Prostate gland (tissue), 2 donors: ENCODE results near the gene ATRAID. TPM values are rescaled to one million over a fixed set of nuclear protein-coding genes. Genes with fewer than 3 reads are reported as not detected.

Source experiments
- DNase-seq: peaks from one replicate; pipeline ENCODE4 v3.0.0-alpha.2; 2019; ENCODE audit warnings: low spot score
- H3K27ac ChIP-seq, 2 donors: fragments of 200-600 bp; sonication (generic); 2 replicates each; pipeline ENCODE4 v1.5.1; 2017 to 2019
- H3K27me3 ChIP-seq: fragments of 200-600 bp; sonication (generic); replicated peaks from 2 replicates; pipeline ENCODE4 v1.5.1; 2019; ENCODE audit not compliant: insufficient read depth
- H3K36me3 ChIP-seq, 2 donors: fragments of 200-600 bp; sonication (generic); 1 replicate in 1 of 2; 2 replicates in 1 of 2; pipeline versions ENCODE4 v1.5.1 to v1.8.1; 2017 to 2019
- H3K4me1 ChIP-seq: fragments of 200-600 bp; sonication (generic); replicated peaks from 2 replicates; pipeline ENCODE4 v1.5.1; 2019
- H3K4me3 ChIP-seq, 2 donors: fragments of 200-600 bp; sonication (generic); 2 replicates each; pipeline ENCODE4 v1.5.1; 2017 to 2019
- H3K9me3 ChIP-seq: fragments of 200-600 bp; sonication (generic); 2 replicates; pipeline ENCODE4 v1.5.1; 2017
- CTCF ChIP-seq, 4 experiments: fragments of 200-600 bp in 2 of 4; fragments of 450-650 bp in 2 of 4; sonication (generic) in 2 of 4; IDR thresholded peaks; 1 replicate in 3 of 4; 2 replicates in 1 of 4; pipeline ENCODE4 v1.5.1; 2016 to 2019; ENCODE audit warnings: antibody characterized with exemption in 4 of 4, mild to moderate bottlenecking in 2 of 4, moderate library complexity in 2 of 4
- POLR2A ChIP-seq: fragments of 450-650 bp; IDR thresholded peaks from one replicate; pipeline ENCODE4 v1.6.1; 2016; ENCODE audit warnings: antibody characterized with exemption, mild to moderate bottlenecking
- POLR2AphosphoS5 ChIP-seq: sonication (generic); formaldehyde crosslinking; IDR thresholded peaks from one replicate; pipeline ENCODE4 v1.6.1; 2017; ENCODE audit warnings: antibody characterized with exemption
- WGBS: methylation state at CpG from one replicate; pipeline ENCODE4 v1.1.5; 2018; 5-methylcytosine and 5-hydroxymethylcytosine counted together
- intact Hi-C: fragments of 100-400 bp; cut with DNase I; formaldehyde crosslinking; loops from one replicate; pipeline ENCODE4 v1.14.2; 2022
- total RNA-seq, 2 donors: library from RNA; depleted of rRNA; stranded (reverse); fragments of >200 nt; gene quantifications; one replicate each; pipeline ENCODE4 v1.1.0, GENCODE V29; 2016

ATRAID gene
- total RNA-seq, 2 donors from 2014 or later: 217 to 222 TPM

- TF ChIP-seq CTCF (IDR thresholded peaks at IDR 0.05): no peak
- no peak for TF ChIP-seq POLR2A
- TF ChIP-seq POLR2AphosphoS5: no peak
- H3K9me3 ChIP-seq: no peaks in the 10 kb centered on the region
- no peak overlapping the region for H3K27ac ChIP-seq
- no peak overlapping the region for H3K4me3 ChIP-seq
- 87% methylated on average over 15 of the region's 16 CpGs for WGBS
- H3K27me3 ChIP-seq: no peaks in the 10 kb centered on the region
- peaks cover 10 to 22% of the 10 kb centered on the region in 2 donors for H3K36me3 ChIP-seq
- DNase-seq: no peak
- intact Hi-C loops: no loop called here
- H3K4me1 ChIP-seq: no peaks in the 10 kb centered on the region
Observed at GRCh38 chr2:27242614-27242951, 30.7 kb downstream of the ATRAID start.

- Histone ChIP-seq H3K4me1 (no peaks in the 10 kb centered on the region), H3K36me3 (peaks cover 10 to 14% of the 10 kb centered on the region in 2 donors), H3K27me3 (no peaks in the 10 kb centered on the region), H3K4me3 (no peak overlapping the region), H3K27ac (no peak overlapping the region), H3K9me3 (no peaks in the 10 kb centered on the region)
- 84% methylated on average over 19 of the region's 19 CpGs for WGBS
- no peak for DNase-seq
- no peak for TF ChIP-seq POLR2A
- TF ChIP-seq POLR2AphosphoS5: no peak
- TF ChIP-seq CTCF (IDR thresholded peaks at IDR 0.05): no peak
- intact Hi-C loops: no loop called here
Observed at GRCh38 chr2:27243391-27244130, 31.7 kb downstream of the ATRAID start.

- no peaks in the 10 kb centered on the region for H3K9me3 ChIP-seq
- no peak overlapping the region for H3K27ac ChIP-seq
- intact Hi-C loops: no loop called here
- whole genome bisulfite sequencing: 82% methylated on average over 10 of the region's 10 CpGs
- TF ChIP-seq CTCF (IDR thresholded peaks at IDR 0.05) (no peak), POLR2A (no peak), POLR2AphosphoS5 (no peak)
- H3K4me3 ChIP-seq: no peak overlapping the region
- H3K36me3 ChIP-seq: peaks cover 0 to 10% of the 10 kb centered on the region in 2 donors
- H3K27me3 ChIP-seq: no peaks in the 10 kb centered on the region
- no peak for DNase-seq
- H3K4me1 ChIP-seq: peaks cover 11% of the 10 kb centered on the region
Observed at GRCh38 chr2:27245116-27245515, 33.3 kb downstream of the ATRAID start.

- 79% methylated on average over 4 of the region's 4 CpGs for WGBS
- TF ChIP-seq POLR2A (no peak), POLR2AphosphoS5 (no peak), CTCF (IDR thresholded peaks at IDR 0.05) (no peak)
- Histone ChIP-seq H3K4me1 (peaks cover 11% of the 10 kb centered on the region), H3K27me3 (no peaks in the 10 kb centered on the region), H3K4me3 (no peak overlapping the region), H3K9me3 (no peaks in the 10 kb centered on the region), H3K36me3 (peaks cover 0 to 10% of the 10 kb centered on the region in 2 donors), H3K27ac (no peak overlapping the region)
- intact Hi-C loops: no loop called here
- DNase-seq: no peak
Observed at GRCh38 chr2:27245626-27246025, 33.8 kb downstream of the ATRAID start.

- Histone ChIP-seq H3K4me1 (peaks cover 11% of the 10 kb centered on the region), H3K36me3 (no peaks in the 10 kb centered on the region), H3K27ac (no peak overlapping the region), H3K27me3 (no peaks in the 10 kb centered on the region), H3K4me3 (no peak overlapping the region), H3K9me3 (no peaks in the 10 kb centered on the region)
- WGBS: 93% methylated on average over 4 of the region's 4 CpGs
- TF ChIP-seq POLR2A (no peak), CTCF (IDR thresholded peaks at IDR 0.05) (no peak), POLR2AphosphoS5 (no peak)
- no peak for DNase-seq
- intact Hi-C loops: no loop called here
Observed at GRCh38 chr2:27247893-27248292, 36.1 kb downstream of the ATRAID start.
